H1 (cell line): Measurements from ENCODE around the gene MTNR1A. TPM values are rescaled to one million over a fixed set of nuclear protein-coding genes. Genes with fewer than 3 reads are reported as not detected.

Source experiments
- CTCF ChIA-PET: fragments of 300-600 bp; sonication (Branson Sonifier 250); formaldehyde crosslinking; loops from one replicate; lab custom pipeline; 2021; ENCODE audit not compliant: partially characterized antibody; lab: Charles Lee
- POLR2A ChIA-PET: fragments of 300-600 bp; sonication (Branson Sonifier 250); formaldehyde crosslinking; loops from one replicate; lab custom pipeline; 2021; ENCODE audit warnings: inconsistent platforms; ENCODE audit not compliant: partially characterized antibody; lab: Charles Lee
- DNase-seq, 2 experiments: peaks; one replicate each; pipeline versions ENCODE4 v3.0.0 to v3.0.0-alpha.2; 2010 to 2022; ENCODE audit warnings: low spot score in 2 of 2, low read depth in 1 of 2, mixed read lengths in 1 of 2
- FAIRE-seq: peaks from 2 replicates; lab custom pipeline; 2011; peaks lifted over from hg19 to GRCh38; lab: Jason Lieb, UNC
- H2AFZ ChIP-seq: 2 replicates; pipeline ENCODE4 v1.8.1; 2012; ENCODE audit warnings: low read length, inconsistent platforms
- H2AK5ac ChIP-seq: 2 replicates; pipeline ENCODE4 v1.6.1; 2013; ENCODE audit warnings: low read depth, low read length
- H2BK120ac ChIP-seq: replicated peaks from 2 replicates; pipeline ENCODE3; 2013; ENCODE audit warnings: low read depth, low read length, inconsistent platforms
- H2BK12ac ChIP-seq: 2 replicates; pipeline ENCODE4 v1.6.1; 2013; ENCODE audit warnings: low read depth, low read length
- H2BK15ac ChIP-seq: 2 replicates; pipeline ENCODE4 v1.6.1; 2013; ENCODE audit warnings: low read length
- H2BK20ac ChIP-seq: 2 replicates; pipeline ENCODE4 v1.6.1; 2013; ENCODE audit warnings: low read length
- H2BK5ac ChIP-seq: 2 replicates; pipeline ENCODE4 v1.6.1; 2013; ENCODE audit warnings: low read depth, low read length
- H3K14ac ChIP-seq: 2 replicates; pipeline ENCODE4 v1.6.1; 2013; ENCODE audit warnings: inconsistent platforms; ENCODE audit not compliant: insufficient read length
- H3K18ac ChIP-seq: 2 replicates; pipeline ENCODE4 v1.6.1; 2013; ENCODE audit warnings: low read length; ENCODE audit errors: extremely low read depth
- H3K23ac ChIP-seq: 2 replicates; pipeline ENCODE4 v1.6.1; 2013; ENCODE audit warnings: inconsistent platforms; ENCODE audit not compliant: insufficient read length
- H3K23me2 ChIP-seq: 2 replicates; pipeline ENCODE4 v1.6.1; 2013; ENCODE audit warnings: low read depth, low read length
- H3K27ac ChIP-seq: 2 replicates; pipeline ENCODE4 v1.6.1; 2011; ENCODE audit warnings: low read depth, low read length, inconsistent platforms
- H3K27me3 ChIP-seq, 4 experiments: replicated peaks in 1 of 4; 1 replicate in 1 of 4; 2 replicates in 3 of 4; pipeline versions ENCODE4 v1.6.1 to v1.8.1; 2011 to 2013; ENCODE audit warnings: low read length in 3 of 4, mild to moderate bottlenecking in 3 of 4, inconsistent platforms in 2 of 4, mixed read lengths in 2 of 4, moderate library complexity in 1 of 4; ENCODE audit not compliant: control insufficient read depth in 3 of 4, insufficient read depth in 3 of 4; ENCODE audit errors: extremely low read depth in 1 of 4
- H3K36me3 ChIP-seq, 4 experiments: 2 replicates each; pipeline versions ENCODE4 v1.6.1 to v1.8.1; 2011 to 2013; ENCODE audit warnings: mild to moderate bottlenecking in 4 of 4, low read length in 3 of 4, moderate library complexity in 2 of 4, control low read depth in 1 of 4, inconsistent platforms in 1 of 4; ENCODE audit not compliant: insufficient read depth in 4 of 4, control insufficient read depth in 2 of 4
- H3K4ac ChIP-seq: replicated peaks from 2 replicates; pipeline ENCODE3; 2013; ENCODE audit warnings: low read length, low read depth, mixed read lengths, inconsistent platforms; ENCODE audit not compliant: insufficient read length
- H3K4me1 ChIP-seq, 4 experiments: replicated peaks in 1 of 4; 1 replicate in 1 of 4; 2 replicates in 3 of 4; pipeline versions ENCODE4 v1.6.1 to v1.8.1; 2011 to 2013; ENCODE audit warnings: low read length in 3 of 4, inconsistent platforms in 2 of 4, mixed read lengths in 1 of 4; ENCODE audit not compliant: insufficient read depth in 4 of 4, control insufficient read depth in 3 of 4
- H3K4me2 ChIP-seq, 2 experiments: 2 replicates each; pipeline versions ENCODE4 v1.6.1 to v1.8.1; 2011 to 2013; ENCODE audit warnings: low read depth in 2 of 2, low read length in 2 of 2, control low read depth in 1 of 2, inconsistent platforms in 1 of 2, mild to moderate bottlenecking in 1 of 2; ENCODE audit not compliant: insufficient read depth in 1 of 2
- H3K4me3 ChIP-seq, 4 experiments: fragments of 200-600, 300-600 bp in 1 of 4; sonication (generic), shearing (Covaris generic), sonication (Bioruptor Twin) in 1 of 4; 2 replicates each; pipeline versions ENCODE4 v1.5.1 to v1.8.1; 2011 to 2016; ENCODE audit warnings: low read length in 4 of 4, low read depth in 3 of 4, control low read depth in 2 of 4, inconsistent platforms in 2 of 4, mild to moderate bottlenecking in 2 of 4, mixed read lengths in 1 of 4, moderate library complexity in 1 of 4; ENCODE audit not compliant: insufficient read depth in 2 of 4; ENCODE audit errors: extremely low read depth in 1 of 4
- H3K56ac ChIP-seq: replicated peaks from 2 replicates; pipeline ENCODE3; 2013; ENCODE audit warnings: low read depth, mild to moderate bottlenecking, mixed read lengths, low read length, inconsistent platforms; ENCODE audit not compliant: insufficient read length
- H3K79me1 ChIP-seq: 2 replicates; pipeline ENCODE4 v1.6.1; 2013; ENCODE audit warnings: low read depth, low read length, control low read depth
- H3K79me2 ChIP-seq, 2 experiments: 2 replicates each; pipeline versions ENCODE4 v1.6.1 to v1.8.1; 2012 to 2013; ENCODE audit warnings: low read length in 2 of 2, mild to moderate bottlenecking in 2 of 2, inconsistent platforms in 1 of 2; ENCODE audit not compliant: insufficient read depth in 2 of 2, control insufficient read depth in 1 of 2
- H3K9ac ChIP-seq, 4 experiments: replicated peaks in 1 of 4; 1 replicate in 1 of 4; 2 replicates in 3 of 4; pipeline versions ENCODE4 v1.6.1 to v1.8.1; 2011 to 2013; ENCODE audit warnings: low read depth in 3 of 4, low read length in 3 of 4, control low read depth in 2 of 4, mild to moderate bottlenecking in 2 of 4, moderate library complexity in 2 of 4, inconsistent platforms in 1 of 4; ENCODE audit errors: extremely low read depth in 1 of 4
- H3K9me3 ChIP-seq, 2 experiments: 2 replicates each; pipeline versions ENCODE4 v1.6.1 to v1.8.1; 2012 to 2013; ENCODE audit warnings: mild to moderate bottlenecking in 2 of 2, moderate library complexity in 2 of 2, control low read depth in 1 of 2, inconsistent platforms in 1 of 2, low read depth in 1 of 2, low read length in 1 of 2, mixed read lengths in 1 of 2; ENCODE audit not compliant: insufficient read depth in 2 of 2
- H4K20me1 ChIP-seq, 2 experiments: replicated peaks in 1 of 2; 2 replicates each; pipeline versions ENCODE3 to v1.8.1; 2011 to 2013; ENCODE audit warnings: inconsistent platforms in 2 of 2, low read length in 2 of 2, mild to moderate bottlenecking in 1 of 2; ENCODE audit not compliant: insufficient read depth in 2 of 2, control insufficient read depth in 1 of 2
- H4K5ac ChIP-seq: 2 replicates; pipeline ENCODE4 v1.6.1; 2013; ENCODE audit warnings: low read length, low read depth, mixed read lengths, inconsistent platforms; ENCODE audit not compliant: insufficient read length
- H4K8ac ChIP-seq: 2 replicates; pipeline ENCODE4 v1.8.0; 2013; ENCODE audit warnings: mild to moderate bottlenecking, moderate library complexity, low read length, inconsistent platforms; ENCODE audit not compliant: insufficient read depth; ENCODE audit errors: extremely low read depth
- H4K91ac ChIP-seq: replicated peaks from 2 replicates; pipeline ENCODE3; 2013; ENCODE audit warnings: low read length, mixed read lengths, inconsistent platforms; ENCODE audit not compliant: insufficient read length
- HDAC2 ChIP-seq, 2 experiments: fragments of 300-600 bp in 1 of 2; sonication (generic) in 1 of 2; IDR thresholded peaks; 2 replicates each; pipeline ENCODE4 v1.6.1; 2011 to 2012; ENCODE audit warnings: low read depth in 2 of 2, low read length in 2 of 2, mild to moderate bottlenecking in 2 of 2, moderate library complexity in 2 of 2, borderline replicate concordance in 1 of 2, inconsistent platforms in 1 of 2
- WGBS, 2 experiments: shearing (Covaris generic) in 1 of 2; methylation state at CpG; one replicate each; pipeline versions ENCODE4 v1.1.6 to v1.1.7; 2013 to 2015; ENCODE audit warnings: low lambda C conversion rate in 2 of 2, mixed read lengths in 2 of 2, inconsistent platforms in 1 of 2, low coverage in 1 of 2, missing lambda C conversion rate in 1 of 2; ENCODE audit not compliant: insufficient replicate concordance in 2 of 2, insufficient coverage in 1 of 2, insufficient read length in 1 of 2; ENCODE audit errors: extremely low coverage in 1 of 2, missing lambda C conversion rate in 1 of 2; 5-methylcytosine and 5-hydroxymethylcytosine counted together
- polyA plus RNA-seq, 7 experiments: library from polyadenylated mRNA; depleted of rRNA in 3 of 7; stranded (reverse) in 5 of 7; unstranded in 2 of 7; fragments of >200 nt in 5 of 7; fragments of 200-250 nt in 2 of 7; gene quantifications; 1 replicate in 5 of 7; 2 replicates in 1 of 7; 4 replicates in 1 of 7; pipeline versions ENCODE4 v1.2.1 to v1.2.3, GENCODE V29; 2011 to 2013; ENCODE audit warnings: missing spikeins in 2 of 7, mixed read lengths in 2 of 7
- total RNA-seq: library from RNA; stranded (reverse); fragmentation: NEBNext Ultra II Directional; extraction: Animal tissue kit (Norgen Biotek cat#: 25700); gene quantifications from 2 replicates; pipeline ENCODE4 v1.2.1, GENCODE V29; 2021

Gene MTNR1A
- total and polyA plus RNA-seq, 2 of the 8 experiments (the other 6 are each of a cell fraction or from before 2014, with no cell fraction given), result 0.45 to 1.0 TPM

DNA sequence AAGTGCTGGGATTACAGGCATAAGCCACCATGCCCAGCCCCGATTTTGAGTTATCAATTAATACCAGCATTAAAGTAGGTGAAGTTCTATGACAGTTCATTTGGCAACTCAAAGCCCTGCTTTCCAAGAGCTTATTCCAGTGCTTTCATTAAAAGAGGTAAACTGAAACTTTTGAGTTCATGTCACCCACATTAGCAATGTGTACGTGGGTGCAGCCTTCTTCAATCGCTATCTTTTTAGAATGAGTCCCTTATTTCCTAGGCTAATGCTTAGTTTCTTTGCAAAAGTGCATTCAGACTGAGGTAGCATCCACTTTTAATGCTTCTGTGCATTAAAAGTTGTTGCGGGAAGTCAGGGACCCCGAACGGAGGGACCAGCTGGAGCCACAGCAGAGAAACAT is 26.1 kb upstream of the MTNR1A start:
- no peaks in the 10 kb centered on the region for H4K20me1 ChIP-seq
- no peak overlapping the region for H2BK12ac ChIP-seq
- no peaks in the 10 kb centered on the region; a peak in 1 of 4 replicates for H3K9me3 ChIP-seq
- H3K56ac ChIP-seq, result no peak overlapping the region
- H3K27ac ChIP-seq, result no peak overlapping the region
- POLR2A ChIA-PET, result no interaction called here
- no peak overlapping the region for H3K18ac ChIP-seq
- no peak for FAIRE-seq
- H4K5ac ChIP-seq, result no peak overlapping the region
- no peak overlapping the region for H2AK5ac ChIP-seq
- no peak for DNase-seq
- H3K36me3 ChIP-seq, result peaks cover 0 to 30% (median 8%) of the 10 kb centered on the region in 4 experiments; a peak in 5 of 8 replicates
- H3K4me1 ChIP-seq, result no peaks in the 10 kb centered on the region
- no peak overlapping the region for H3K4ac ChIP-seq
- no peak overlapping the region for H2BK5ac ChIP-seq
- H3K27me3 ChIP-seq, result no peaks in the 10 kb centered on the region
- H3K23ac ChIP-seq, result no peak overlapping the region
- TF ChIP-seq HDAC2 (IDR thresholded peaks at IDR 0.05; ENCODE audit: borderline replicate concordance in 1 of 2, low read depth in 2 of 2, low read length in 2 of 2), result no peak
- H3K79me1 ChIP-seq, result peaks cover 1% of the 10 kb centered on the region; the same call in 1 of the 2 replicates
- no peak overlapping the region for H4K8ac ChIP-seq
- peaks cover 1% of the 10 kb centered on the region; the same call in 1 of the 2 replicates for H3K23me2 ChIP-seq
- no peak overlapping the region for H4K91ac ChIP-seq
- WGBS, 2 experiments, result 94% methylated on average over 6 of the region's 6 CpGs; no CpG with 5 or more reads in 1 of the 2 experiments
- no peak overlapping the region for H2BK20ac ChIP-seq
- no peak overlapping the region for H2BK15ac ChIP-seq
- H3K4me2 ChIP-seq, result no peak overlapping the region
- no peak overlapping the region for H2AFZ ChIP-seq
- H3K79me2 ChIP-seq, result 0 out of 4 replicates have a peak, but pooled peaks cover 0 to 4% of the 10 kb centered on the region in 2 experiments
- no peak overlapping the region for H2BK120ac ChIP-seq
- no peak overlapping the region for H3K14ac ChIP-seq
- H3K9ac ChIP-seq, result no peak overlapping the region
- CTCF ChIA-PET, result interaction anchor here (0.8 to 1.2 kb wide), 3 partner anchors 11 to 284 kb away, joined by 3 to 4 read pairs (median 4); no protein-coding TSS in a partner anchor
- H3K4me3 ChIP-seq, result no peak overlapping the region
